Thoracic aorta (tissue), 2 donors: ENCODE results near the gene SFMBT2. TPM values are rescaled to one million over a fixed set of nuclear protein-coding genes. Genes with fewer than 3 reads are reported as not detected.

Experiments
- ATAC-seq: fragments of 150-250 bp; one replicate; pipeline ENCODE4 v1.8.0; 2017; ENCODE audit warnings: low read depth; ENCODE audit not compliant: insufficient number of reproducible peaks, low FRiP score
- DNase-seq: peaks from one replicate; pipeline ENCODE4 v3.0.0-alpha.2; 2020; ENCODE audit warnings: low spot score
- H3K27ac ChIP-seq, 2 donors: fragments of 200-600 bp; sonication (generic); 1 replicate in 1 of 2; 2 replicates in 1 of 2; pipeline ENCODE4 v1.5.1; 2016; ENCODE audit warnings: mild to moderate bottlenecking in 2 of 2, moderate library complexity in 2 of 2
- H3K27me3 ChIP-seq: fragments of 200-600 bp; sonication (generic); replicated peaks from 2 replicates; pipeline ENCODE4 v1.6.0; 2016; ENCODE audit warnings: mild to moderate bottlenecking; ENCODE audit not compliant: insufficient read depth
- H3K36me3 ChIP-seq: fragments of 200-600 bp; sonication (generic); one replicate; pipeline ENCODE4 v1.5.1; 2016
- H3K4me1 ChIP-seq, 2 donors: fragments of 200-600 bp; sonication (generic); 1 replicate in 1 of 2; 2 replicates in 1 of 2; pipeline versions ENCODE4 v1.5.1 to v1.6.0; 2016; ENCODE audit warnings: low read depth in 2 of 2, mild to moderate bottlenecking in 1 of 2; ENCODE audit not compliant: control insufficient read depth in 1 of 2
- H3K4me3 ChIP-seq: fragments of 200-600 bp; sonication (generic); 2 replicates; pipeline ENCODE4 v1.5.1; 2016; ENCODE audit warnings: mild to moderate bottlenecking
- H3K9me3 ChIP-seq: fragments of 200-600 bp; sonication (generic); 2 replicates; pipeline ENCODE4 v1.5.1; 2016
- CTCF ChIP-seq: fragments of 200-600 bp; sonication (generic); IDR thresholded peaks from one replicate; pipeline ENCODE4 v1.5.1; 2019; ENCODE audit warnings: antibody characterized with exemption
- total RNA-seq, 2 donors: library from RNA; depleted of rRNA; stranded (reverse); fragments of >200 nt; gene quantifications; one replicate each; pipeline versions ENCODE4 v1.1.0 to v1.2.3, GENCODE V29; 2016

SFMBT2 gene
- total RNA-seq, 2 donors from 2014 or later: 8.5 to 9.0 TPM

DNA sequence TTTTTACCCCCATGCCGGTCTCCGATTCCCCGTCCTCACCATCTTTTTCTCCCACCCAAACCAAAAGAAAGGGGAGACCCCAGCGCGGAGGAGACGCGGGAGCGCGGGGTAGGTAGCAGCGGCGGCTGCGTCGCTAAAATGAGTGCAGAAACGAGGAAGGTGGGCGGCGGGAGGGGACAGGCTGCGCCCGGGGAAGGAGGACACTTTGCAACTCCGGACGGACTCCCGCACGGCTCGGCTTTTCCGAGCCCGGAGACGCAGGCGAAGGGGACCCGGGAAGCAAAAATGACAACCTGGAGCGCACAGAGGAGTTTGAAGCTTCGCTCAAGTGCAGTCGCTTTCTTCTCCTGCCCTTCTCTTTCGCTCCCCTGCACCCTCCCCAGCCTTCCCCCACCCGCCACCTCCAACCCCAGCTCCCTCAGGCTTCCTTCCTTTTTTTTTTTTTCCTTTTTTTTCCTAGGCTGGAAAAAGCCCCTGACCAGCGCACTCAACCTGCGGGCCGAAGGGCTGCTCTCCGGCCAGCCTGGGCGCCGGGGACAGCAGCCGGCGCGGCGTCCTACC is 453 bp downstream of the SFMBT2 start:
- no peaks in the 10 kb centered on the region for H3K27me3 ChIP-seq
- no peaks in the 10 kb centered on the region for H3K9me3 ChIP-seq
- TF ChIP-seq CTCF: no peak
- H3K4me1 ChIP-seq: peaks cover 0 to 37% of the 10 kb centered on the region in 2 donors
- ATAC-seq (no peak), DNase-seq (no peak)
- H3K4me3 ChIP-seq: peak overlapping the region; percentile 85
- peak overlapping the region in 1 of 2 donors; percentile 21 for H3K27ac ChIP-seq
- no peaks in the 10 kb centered on the region for H3K36me3 ChIP-seq

GRCh38 chr10:7409732-7410168 is 1.1 kb downstream of the SFMBT2 start:
- DNase-seq: no peak
- H3K4me1 ChIP-seq: peaks cover 0 to 37% of the 10 kb centered on the region in 2 donors
- H3K4me3 ChIP-seq: peak overlapping the region; percentile 85
- H3K9me3 ChIP-seq: no peaks in the 10 kb centered on the region
- no peak for ATAC-seq
- H3K27ac ChIP-seq: no peak overlapping the region
- TF ChIP-seq CTCF: no peak
- H3K27me3 ChIP-seq: no peaks in the 10 kb centered on the region
- no peaks in the 10 kb centered on the region for H3K36me3 ChIP-seq

GRCh38 chr10:7409045-7409731 is 1.6 kb downstream of the SFMBT2 start:
- no peaks in the 10 kb centered on the region for H3K27me3 ChIP-seq
- H3K27ac ChIP-seq: no peak overlapping the region
- ATAC-seq (no peak), DNase-seq (no peak)
- no peak for TF ChIP-seq CTCF
- H3K36me3 ChIP-seq: no peaks in the 10 kb centered on the region
- H3K4me1 ChIP-seq: peaks cover 0 to 37% of the 10 kb centered on the region in 2 donors
- H3K4me3 ChIP-seq: peak overlapping the region; percentile 85
- no peaks in the 10 kb centered on the region for H3K9me3 ChIP-seq

DNA sequence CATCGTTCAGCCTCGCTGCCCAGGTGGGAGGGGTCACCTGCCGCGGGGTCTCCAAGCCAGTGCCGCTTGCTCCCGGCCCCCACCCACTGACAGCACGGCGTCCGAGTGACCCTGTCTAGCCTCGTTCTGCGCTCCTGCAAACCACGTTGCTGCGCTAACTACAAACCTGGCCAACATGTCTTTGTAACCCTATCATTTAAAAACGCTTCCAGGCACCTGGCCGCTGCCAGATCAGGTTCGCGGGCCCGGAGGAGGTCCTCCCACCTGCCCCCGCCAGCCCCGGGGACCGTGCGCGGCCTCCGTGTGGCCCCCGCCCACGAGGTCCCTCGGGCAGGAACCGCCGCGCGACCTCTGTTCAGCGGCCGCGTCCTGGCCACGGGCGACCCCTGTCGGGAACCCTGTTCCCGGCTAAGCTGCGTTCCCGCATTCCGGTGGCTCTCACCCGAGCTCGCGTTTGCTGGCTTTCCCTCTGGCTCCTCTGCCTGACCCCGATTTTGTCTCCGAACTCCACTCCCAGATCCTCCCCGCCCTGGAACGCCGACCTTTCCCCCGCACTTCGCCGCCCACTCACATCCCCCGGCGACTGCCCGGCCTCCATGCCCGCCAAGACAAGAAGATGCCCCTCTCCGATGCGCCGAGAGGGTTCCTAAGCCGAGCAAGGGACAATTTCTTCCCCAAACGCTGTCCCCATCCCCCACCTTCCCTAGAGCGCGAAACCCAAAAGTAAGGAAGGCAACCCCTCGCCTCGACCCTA is 2.4 kb downstream of the SFMBT2 start:
- DNase-seq: no peak
- no peaks in the 10 kb centered on the region for H3K27me3 ChIP-seq
- H3K4me1 ChIP-seq: peaks cover 0 to 37% of the 10 kb centered on the region in 2 donors
- no peaks in the 10 kb centered on the region for H3K36me3 ChIP-seq
- peak overlapping the region; percentile 85 for H3K4me3 ChIP-seq
- no peaks in the 10 kb centered on the region for H3K9me3 ChIP-seq
- no peak for ATAC-seq
- no peak for TF ChIP-seq CTCF
- H3K27ac ChIP-seq: no peak overlapping the region
